ENCODE results near the gene B4GALT1. TPM values are rescaled to one million over a fixed set of nuclear protein-coding genes. Genes with fewer than 3 reads are reported as not detected.

The B4GALT1 gene
- total RNA-seq, 1 experiment from 2014 or later, result 31.4 TPM

- ChIA-PET CTCF (interaction anchor here (1.2 kb wide), 1 partner anchor 146 kb away, joined by 5 read pairs; no protein-coding TSS in a partner anchor), POLR2A (no interaction called here), RAD21 (ENCODE audit: low non-redundant PET in 1 of 2, low total read pairs in 2 of 2, uncharacterized antibody in 2 of 2, unreplicated experiment in 2 of 2) (no interaction called here)
- Histone ChIP-seq H3K36me3 (ENCODE audit: control insufficient read depth in 1 of 2, insufficient read depth in 2 of 2, low read length in 2 of 2) (no peaks in the 10 kb centered on the region), H3K27ac (ENCODE audit: low read depth, low read length) (no peak overlapping the region), H3K9ac (ENCODE audit: low read length) (peak overlapping the region; percentile 10; the same call in 1 of the 2 replicates), H3K4me1 (ENCODE audit: control insufficient read depth in 1 of 2, insufficient read depth in 2 of 2, low read length in 2 of 2) (peaks cover 2 to 11% of the 10 kb centered on the region in 2 experiments; a peak in 3 of 4 replicates), H3K79me2 (ENCODE audit: insufficient read depth, low read length) (peaks cover 10% of the 10 kb centered on the region), H3K4me2 (ENCODE audit: low read length) (peak overlapping the region; percentile 64; the same call in 1 of the 2 replicates), H2AFZ (ENCODE audit: low read depth, low read length, poor library complexity, severe bottlenecking) (peak overlapping the region; percentile 91), H3K9me3 (ENCODE audit: control insufficient read depth in 1 of 2, insufficient read depth in 1 of 2, low read depth in 1 of 2, low read length in 2 of 2) (no peaks in the 10 kb centered on the region), H3K4me3 (replicated peaks in 1 of 2; ENCODE audit: low read depth in 1 of 2, low read length in 2 of 2) (no peak overlapping the region; a peak in 1 of 4 replicates), H4K20me1 (ENCODE audit: insufficient read depth) (peaks cover 5% of the 10 kb centered on the region; the same call in 1 of the 2 replicates), H3K9me2 (ENCODE audit: insufficient read depth) (no peaks in the 10 kb centered on the region), H3K27me3 (ENCODE audit: insufficient read depth, low read length) (no peaks in the 10 kb centered on the region)
- DNase-seq (ENCODE audit: low read depth, low spot score) (no peak), ATAC-seq (no peak)
- TF ChIP-seq ZBTB33 (IDR thresholded peaks at IDR 0.05; ENCODE audit: extremely low read depth, insufficient replicate concordance, low read length) (no peak), TCF7L2 (IDR thresholded peaks at IDR 0.05; ENCODE audit: borderline replicate concordance, extremely low read depth, insufficient read depth, insufficient read length) (no peak), CBX3 (IDR thresholded peaks at IDR 0.05; ENCODE audit: low read depth) (no peak), POLR2A (IDR thresholded peaks at IDR 0.05; ENCODE audit: borderline replicate concordance, extremely low read depth, insufficient read depth, insufficient read length) (no peak), REST (IDR thresholded peaks at IDR 0.05; ENCODE audit: low read depth) (no peak), EZH2phosphoT487 (IDR thresholded peaks at IDR 0.05; ENCODE audit: borderline replicate concordance) (no peak), EGR1 (IDR thresholded peaks at IDR 0.05; ENCODE audit: low read depth) (no peak), SP1 (IDR thresholded peaks at IDR 0.05; ENCODE audit: low read depth) (no peak), ZFX (IDR thresholded peaks at IDR 0.05) (no peak), MAX (IDR thresholded peaks at IDR 0.05) (no peak), CEBPB (IDR thresholded peaks at IDR 0.05; ENCODE audit: low read depth) (no peak), FOSL1 (IDR thresholded peaks at IDR 0.05; ENCODE audit: low read depth) (no peak)
- intact Hi-C loops (cut with micrococcal nuclease), result no loop called here
- BruUV-seq (replicated peaks), result no TSS peak
Observed at GRCh38 chr9:33080534-33080933, 86.6 kb downstream of the B4GALT1 start.

All from HCT116 (cell line).